SK-N-SH (cell line): ENCODE results near the gene ESRRA. TPM values are rescaled to one million over a fixed set of nuclear protein-coding genes. Genes with fewer than 3 reads are reported as not detected.

Experiments
- CTCF ChIA-PET: fragments of 300-600, 350-600 bp; formaldehyde crosslinking; extraction: SDS; loops from one replicate; lab custom pipeline; 2021; lab: Yijun Ruan, JAX
- POLR2A ChIA-PET: fragments of 350-600 bp; sonication (Branson Sonifier 250); formaldehyde crosslinking; extraction: SDS; loops from one replicate; lab custom pipeline; 2020; ENCODE audit warnings: antibody characterized with exemption, inconsistent platforms; lab: Yijun Ruan, JAX
- DNase-seq: peaks from one replicate; pipeline ENCODE4 v3.0.0; 2012
- H2AFZ ChIP-seq: fragments of 200-600 bp; sonication (generic); 2 replicates; pipeline ENCODE4 v1.8.1; 2016; ENCODE audit warnings: antibody characterized with exemption, mild to moderate bottlenecking, low read depth
- H3F3A ChIP-seq: fragments of 200-600 bp; sonication (generic); replicated peaks from 2 replicates; pipeline ENCODE3; 2016; ENCODE audit warnings: antibody characterized with exemption, mild to moderate bottlenecking; ENCODE audit not compliant: insufficient read depth
- H3K27ac ChIP-seq, 2 experiments: fragments of 200-500 bp in 1 of 2; fragments of 200-600 bp in 1 of 2; sonication (Bioruptor generic) in 1 of 2; sonication (generic), shearing (Covaris generic) in 1 of 2; 2 replicates each; pipeline versions ENCODE4 v1.5.1 to v1.6.1; 2014 to 2016; ENCODE audit warnings: low read depth in 2 of 2, inconsistent platforms in 1 of 2, low read length in 1 of 2, mild to moderate bottlenecking in 1 of 2, mixed read lengths in 1 of 2
- H3K27me3 ChIP-seq: fragments of 200-600 bp; sonication (generic), shearing (Covaris generic); 2 replicates; pipeline ENCODE4 v1.6.1; 2016; ENCODE audit warnings: mixed run types; ENCODE audit not compliant: insufficient read depth
- H3K36me3 ChIP-seq, 2 experiments: fragments of 200-500 bp in 1 of 2; fragments of 200-600 bp in 1 of 2; sonication (Bioruptor generic) in 1 of 2; sonication (generic) in 1 of 2; replicated peaks in 1 of 2; 2 replicates each; pipeline versions ENCODE3 to v1.5.1; 2014 to 2016; ENCODE audit warnings: low read length in 1 of 2, mild to moderate bottlenecking in 1 of 2; ENCODE audit not compliant: insufficient read depth in 2 of 2, control insufficient read depth in 1 of 2
- H3K4me1 ChIP-seq, 2 experiments: fragments of 200-500 bp in 1 of 2; fragments of 200-600 bp in 1 of 2; sonication (Bioruptor generic) in 1 of 2; sonication (generic), shearing (Covaris generic) in 1 of 2; 2 replicates each; pipeline versions ENCODE4 v1.5.1 to v1.6.1; 2014 to 2016; ENCODE audit warnings: low read depth in 1 of 2, low read length in 1 of 2, mixed run types in 1 of 2; ENCODE audit not compliant: insufficient read depth in 2 of 2, control insufficient read depth in 1 of 2
- H3K4me2 ChIP-seq: fragments of 200-600 bp; sonication (generic), shearing (Covaris generic); 2 replicates; pipeline ENCODE4 v1.6.1; 2017; ENCODE audit warnings: mixed run types
- H3K4me3 ChIP-seq, 2 experiments: fragments of 200-500 bp in 1 of 2; fragments of 200-600 bp in 1 of 2; sonication (Bioruptor generic) in 1 of 2; sonication (generic), shearing (Covaris generic) in 1 of 2; 2 replicates each; pipeline versions ENCODE4 v1.5.1 to v1.8.1; 2014 to 2016; ENCODE audit warnings: low read depth in 2 of 2, inconsistent platforms in 1 of 2, low read length in 1 of 2, mild to moderate bottlenecking in 1 of 2, mixed read lengths in 1 of 2, moderate library complexity in 1 of 2
- H3K79me2 ChIP-seq: fragments of 200-600 bp; sonication (generic); 2 replicates; pipeline ENCODE4 v1.8.1; 2017; ENCODE audit warnings: mild to moderate bottlenecking; ENCODE audit not compliant: insufficient read depth
- H3K9ac ChIP-seq: fragments of 200-600 bp; sonication (generic); 2 replicates; pipeline ENCODE4 v1.6.1; 2017; ENCODE audit warnings: mixed run types
- H3K9me2 ChIP-seq: fragments of 200-600 bp; sonication (generic); 2 replicates; pipeline ENCODE4 v1.6.1; 2017; ENCODE audit warnings: mixed run types
- H3K9me3 ChIP-seq: fragments of 200-600 bp; sonication (generic); 2 replicates; pipeline ENCODE4 v1.6.1; 2017; ENCODE audit warnings: mixed run types, mild to moderate bottlenecking, moderate library complexity
- H4K20me1 ChIP-seq: fragments of 200-600 bp; sonication (generic); 2 replicates; pipeline ENCODE4 v1.6.1; 2017; ENCODE audit warnings: mild to moderate bottlenecking, mixed run types; ENCODE audit not compliant: insufficient read depth
- ELF1 ChIP-seq: IDR thresholded peaks from 2 replicates; pipeline ENCODE4 v1.4.0; 2012
- EP300 ChIP-seq, 2 experiments: IDR thresholded peaks; 2 replicates each; pipeline versions ENCODE4 v1.4.0 to v1.6.1; 2012; ENCODE audit warnings: borderline replicate concordance in 1 of 2, low read depth in 1 of 2, low read length in 1 of 2
- EZH2phosphoT487 ChIP-seq: fragments of 200-600 bp; sonication (generic); IDR thresholded peaks from 2 replicates; pipeline ENCODE4 v1.6.1; 2017; ENCODE audit warnings: low read depth, mixed run types, mild to moderate bottlenecking, antibody characterized with exemption, moderate library complexity, borderline replicate concordance
- GABPA ChIP-seq: IDR thresholded peaks from 2 replicates; pipeline ENCODE4 v1.4.0; 2012; ENCODE audit warnings: low read depth, mild to moderate bottlenecking
- GATA2 ChIP-seq: sonication (generic); formaldehyde crosslinking; IDR thresholded peaks from 2 replicates; pipeline ENCODE4 v1.5.0; 2020; ENCODE audit warnings: mild to moderate bottlenecking, missing genetic modification reagents
- MXI1 ChIP-seq: IDR thresholded peaks from 2 replicates; pipeline ENCODE4 v1.6.1; 2012; ENCODE audit warnings: mild to moderate bottlenecking, low read depth, low read length, improper control_type of control experiment
- NRF1 ChIP-seq: IDR thresholded peaks from 2 replicates; pipeline ENCODE4 v1.6.1; 2012; ENCODE audit warnings: low read depth, mild to moderate bottlenecking, low read length
- RCOR1 ChIP-seq: fragments of 150-350 bp; IDR thresholded peaks from 2 replicates; pipeline ENCODE4 v1.6.1; 2017; ENCODE audit warnings: antibody characterized with exemption, low read length
- REST ChIP-seq: IDR thresholded peaks from 2 replicates; pipeline ENCODE4 v1.6.1; 2012; ENCODE audit warnings: mild to moderate bottlenecking, low read depth, low read length, moderate library complexity
- RFX5 ChIP-seq: IDR thresholded peaks from 2 replicates; pipeline ENCODE4 v1.6.1; 2012; ENCODE audit warnings: mild to moderate bottlenecking, improper control_type of control experiment, low read length
- SMC3 ChIP-seq: IDR thresholded peaks from 2 replicates; pipeline ENCODE4 v1.6.1; 2012; ENCODE audit warnings: low read depth, low read length, improper control_type of control experiment
- TEAD4 ChIP-seq: IDR thresholded peaks from 2 replicates; pipeline ENCODE4 v1.4.0; 2012; ENCODE audit warnings: mild to moderate bottlenecking, borderline replicate concordance; ENCODE audit not compliant: insufficient read depth
- USF2 ChIP-seq: fragments of 150-350 bp; IDR thresholded peaks from 2 replicates; pipeline ENCODE4 v1.6.1; 2017; ENCODE audit warnings: antibody characterized with exemption, low read length, low read depth, borderline replicate concordance
- YY1 ChIP-seq: IDR thresholded peaks from 2 replicates; pipeline ENCODE4 v1.4.0; 2012; ENCODE audit warnings: low read depth, mild to moderate bottlenecking
- WGBS: methylation state at CpG from one replicate; pipeline ENCODE4 v1.1.6; 2017; ENCODE audit warnings: low lambda C conversion rate; 5-methylcytosine and 5-hydroxymethylcytosine counted together
- polyA plus RNA-seq, 3 experiments: library from polyadenylated mRNA; depleted of rRNA; stranded (reverse); fragments of >200 nt; gene quantifications; 2 replicates each; pipeline ENCODE4 v1.2.3, GENCODE V29; 2012
- TF ChIP-seq, protein P1 (sequence below): IDR thresholded peaks from 2 replicates; pipeline ENCODE4; 2012
- TF ChIP-seq, protein P2 (sequence below): IDR thresholded peaks from 2 replicates; pipeline ENCODE4 v1.4.0; 2012; ENCODE audit warnings: low read depth
- TF ChIP-seq, protein P3 (sequence below): IDR thresholded peaks from 2 replicates; pipeline ENCODE4 v1.4.0; 2012; ENCODE audit warnings: low read depth, borderline replicate concordance

Gene ESRRA
- polyA plus RNA-seq, 1 of the 3 experiments (the other 2 are of a cell fraction), result 27.8 TPM

DNA sequence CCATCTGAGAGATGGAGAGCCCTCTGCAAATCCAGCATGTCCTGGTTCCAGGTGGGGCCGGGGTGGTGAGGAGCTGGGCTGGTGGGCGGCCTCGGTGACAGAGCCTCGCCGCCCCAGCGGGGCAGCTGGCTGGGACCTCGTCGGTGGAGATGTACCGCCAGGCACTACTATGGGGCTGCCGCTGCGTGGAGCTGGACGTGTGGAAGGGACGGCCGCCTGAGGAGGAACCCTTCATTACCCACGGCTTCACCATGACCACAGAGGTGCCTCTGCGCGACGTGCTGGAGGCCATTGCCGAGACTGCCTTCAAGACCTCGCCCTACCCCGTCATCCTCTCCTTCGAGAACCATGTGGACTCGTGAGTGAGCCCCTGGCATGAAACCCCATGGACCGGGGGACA lies 47.0 kb upstream of the ESRRA start:
- DNase-seq, result no peak
- peaks cover 22 to 43% of the 10 kb centered on the region in 2 experiments for H3K36me3 ChIP-seq
- no peak for TF ChIP-seq MXI1

DNA sequence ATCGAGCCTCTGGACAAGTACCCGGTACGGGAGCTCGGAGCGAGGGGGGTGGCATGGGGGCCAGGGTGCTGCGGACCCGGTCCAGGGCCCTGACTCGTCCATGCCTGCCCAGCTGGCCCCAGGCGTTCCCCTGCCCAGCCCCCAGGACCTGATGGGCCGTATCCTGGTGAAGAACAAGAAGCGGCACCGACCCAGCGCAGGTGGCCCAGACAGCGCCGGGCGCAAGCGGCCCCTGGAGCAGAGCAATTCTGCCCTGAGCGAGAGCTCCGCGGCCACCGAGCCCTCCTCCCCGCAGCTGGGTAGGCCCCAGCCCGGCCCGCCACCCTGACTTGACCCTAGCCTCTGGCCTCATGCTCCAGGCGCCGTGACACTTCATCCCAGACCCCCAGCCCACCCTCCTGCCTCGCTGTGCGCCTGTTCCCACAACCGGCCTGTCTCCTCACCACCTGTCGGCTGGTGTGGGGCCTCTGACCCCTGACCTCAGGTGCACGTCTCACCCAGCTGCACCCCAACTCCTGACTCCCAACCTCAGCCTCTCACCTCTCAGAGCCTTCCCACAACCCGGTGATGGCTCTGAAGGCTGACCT lies 46.3 kb upstream of the ESRRA start:
- Histone ChIP-seq H3K4me3 (no peak overlapping the region), H2AFZ (no peak overlapping the region), H3K9me2 (no peaks in the 10 kb centered on the region), H3F3A (peaks cover 3% of the 10 kb centered on the region), H3K4me2 (no peak overlapping the region), H3K4me1 (peaks cover 0 to 15% of the 10 kb centered on the region in 2 experiments; a peak in 2 of 4 replicates), H3K27me3 (no peaks in the 10 kb centered on the region), H3K36me3 (peaks cover 23 to 43% of the 10 kb centered on the region in 2 experiments), H4K20me1 (no peaks in the 10 kb centered on the region), H3K79me2 (peaks cover 5% of the 10 kb centered on the region), H3K9me3 (no peaks in the 10 kb centered on the region), H3K9ac (no peak overlapping the region), H3K27ac (no peak overlapping the region)
- ChIA-PET POLR2A (no interaction called here), CTCF (interaction anchor here (1.2 kb wide), 1 partner anchor 13 kb away, joined by 3 read pairs; no protein-coding TSS in a partner anchor)
- TF ChIP-seq GABPA, result no peak
- no peak for TF ChIP-seq GATA2
- no peak for TF ChIP-seq SMC3
- TF ChIP-seq MXI1, result no peak
- TF ChIP-seq USF2, result no peak
- no peak for TF ChIP-seq RCOR1
- TF ChIP-seq, protein P1, sequence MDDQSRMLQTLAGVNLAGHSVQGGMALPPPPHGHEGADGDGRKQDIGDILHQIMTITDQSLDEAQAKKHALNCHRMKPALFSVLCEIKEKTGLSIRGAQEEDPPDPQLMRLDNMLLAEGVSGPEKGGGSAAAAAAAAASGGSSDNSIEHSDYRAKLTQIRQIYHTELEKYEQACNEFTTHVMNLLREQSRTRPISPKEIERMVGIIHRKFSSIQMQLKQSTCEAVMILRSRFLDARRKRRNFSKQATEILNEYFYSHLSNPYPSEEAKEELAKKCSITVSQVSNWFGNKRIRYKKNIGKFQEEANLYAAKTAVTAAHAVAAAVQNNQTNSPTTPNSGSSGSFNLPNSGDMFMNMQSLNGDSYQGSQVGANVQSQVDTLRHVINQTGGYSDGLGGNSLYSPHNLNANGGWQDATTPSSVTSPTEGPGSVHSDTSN, result no peak
- TF ChIP-seq, protein P2, sequence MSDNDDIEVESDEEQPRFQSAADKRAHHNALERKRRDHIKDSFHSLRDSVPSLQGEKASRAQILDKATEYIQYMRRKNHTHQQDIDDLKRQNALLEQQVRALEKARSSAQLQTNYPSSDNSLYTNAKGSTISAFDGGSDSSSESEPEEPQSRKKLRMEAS, result no peak
- TF ChIP-seq EP300 (IDR thresholded peaks at IDR 0.05; ENCODE audit: borderline replicate concordance in 1 of 2, low read depth in 1 of 2, low read length in 1 of 2), result no peak
- TF ChIP-seq REST, result no peak
- TF ChIP-seq NRF1, result no peak
- no peak for TF ChIP-seq EZH2phosphoT487
- TF ChIP-seq, protein P3, sequence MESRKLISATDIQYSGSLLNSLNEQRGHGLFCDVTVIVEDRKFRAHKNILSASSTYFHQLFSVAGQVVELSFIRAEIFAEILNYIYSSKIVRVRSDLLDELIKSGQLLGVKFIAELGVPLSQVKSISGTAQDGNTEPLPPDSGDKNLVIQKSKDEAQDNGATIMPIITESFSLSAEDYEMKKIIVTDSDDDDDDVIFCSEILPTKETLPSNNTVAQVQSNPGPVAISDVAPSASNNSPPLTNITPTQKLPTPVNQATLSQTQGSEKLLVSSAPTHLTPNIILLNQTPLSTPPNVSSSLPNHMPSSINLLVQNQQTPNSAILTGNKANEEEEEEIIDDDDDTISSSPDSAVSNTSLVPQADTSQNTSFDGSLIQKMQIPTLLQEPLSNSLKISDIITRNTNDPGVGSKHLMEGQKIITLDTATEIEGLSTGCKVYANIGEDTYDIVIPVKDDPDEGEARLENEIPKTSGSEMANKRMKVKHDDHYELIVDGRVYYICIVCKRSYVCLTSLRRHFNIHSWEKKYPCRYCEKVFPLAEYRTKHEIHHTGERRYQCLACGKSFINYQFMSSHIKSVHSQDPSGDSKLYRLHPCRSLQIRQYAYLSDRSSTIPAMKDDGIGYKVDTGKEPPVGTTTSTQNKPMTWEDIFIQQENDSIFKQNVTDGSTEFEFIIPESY, result no peak
- no peak for TF ChIP-seq TEAD4
- no peak for TF ChIP-seq ELF1
- TF ChIP-seq YY1, result no peak
- no peak for TF ChIP-seq RFX5
- DNase-seq, result no peak
- WGBS, result 92% methylated on average over 9 of the region's 32 CpGs

More for the DNA sequence above, 47.0 kb upstream of the ESRRA start:
- H2AFZ ChIP-seq, result no peak overlapping the region
- H3K27me3 ChIP-seq, result no peaks in the 10 kb centered on the region
- H3K9me2 ChIP-seq, result no peaks in the 10 kb centered on the region
- peaks cover 11% of the 10 kb centered on the region for H3K79me2 ChIP-seq
- H4K20me1 ChIP-seq, result peaks cover 6% of the 10 kb centered on the region
- no peak overlapping the region for H3K4me3 ChIP-seq
- H3K27ac ChIP-seq, result no peak overlapping the region
- no peak overlapping the region for H3K4me2 ChIP-seq
- peaks cover 3 to 12% of the 10 kb centered on the region in 2 experiments; a peak in 3 of 4 replicates for H3K4me1 ChIP-seq
- ChIA-PET CTCF (interaction anchor here (0.7 to 1.2 kb wide), 3 partner anchors 11 to 54 kb away, joined by 3 read pairs; no protein-coding TSS in a partner anchor), POLR2A (no interaction called here)
- 83% methylated on average over 7 of the region's 24 CpGs for WGBS
- H3K9ac ChIP-seq, result no peak overlapping the region
- H3K9me3 ChIP-seq, result no peaks in the 10 kb centered on the region
- peaks cover 3% of the 10 kb centered on the region for H3F3A ChIP-seq
